Peyer's patch (tissue), 4 donors: ENCODE data around the gene YIPF1.

Source experiments
- POLR2A ChIP-seq, 2 donors: fragments of 450-650 bp; IDR thresholded peaks; one replicate each; pipeline ENCODE4 v1.5.1; 2017; ENCODE audit warnings: antibody characterized with exemption in 2 of 2, mild to moderate bottlenecking in 2 of 2, moderate library complexity in 2 of 2
- TF ChIP-seq, protein P1 (sequence below), 6 experiments: fragments of 450-650 bp in 4 of 6; fragments of 200-600 bp in 2 of 6; sonication (generic) in 1 of 6; IDR thresholded peaks; one replicate each; pipeline ENCODE4 v1.5.1; 2017 to 2019; ENCODE audit warnings: antibody characterized with exemption in 6 of 6, mild to moderate bottlenecking in 3 of 6, moderate library complexity in 1 of 6

- TF ChIP-seq, protein P1, sequence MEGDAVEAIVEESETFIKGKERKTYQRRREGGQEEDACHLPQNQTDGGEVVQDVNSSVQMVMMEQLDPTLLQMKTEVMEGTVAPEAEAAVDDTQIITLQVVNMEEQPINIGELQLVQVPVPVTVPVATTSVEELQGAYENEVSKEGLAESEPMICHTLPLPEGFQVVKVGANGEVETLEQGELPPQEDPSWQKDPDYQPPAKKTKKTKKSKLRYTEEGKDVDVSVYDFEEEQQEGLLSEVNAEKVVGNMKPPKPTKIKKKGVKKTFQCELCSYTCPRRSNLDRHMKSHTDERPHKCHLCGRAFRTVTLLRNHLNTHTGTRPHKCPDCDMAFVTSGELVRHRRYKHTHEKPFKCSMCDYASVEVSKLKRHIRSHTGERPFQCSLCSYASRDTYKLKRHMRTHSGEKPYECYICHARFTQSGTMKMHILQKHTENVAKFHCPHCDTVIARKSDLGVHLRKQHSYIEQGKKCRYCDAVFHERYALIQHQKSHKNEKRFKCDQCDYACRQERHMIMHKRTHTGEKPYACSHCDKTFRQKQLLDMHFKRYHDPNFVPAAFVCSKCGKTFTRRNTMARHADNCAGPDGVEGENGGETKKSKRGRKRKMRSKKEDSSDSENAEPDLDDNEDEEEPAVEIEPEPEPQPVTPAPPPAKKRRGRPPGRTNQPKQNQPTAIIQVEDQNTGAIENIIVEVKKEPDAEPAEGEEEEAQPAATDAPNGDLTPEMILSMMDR (IDR thresholded peaks at IDR 0.05) = no peak
- TF ChIP-seq POLR2A (IDR thresholded peaks at IDR 0.05) = no peak
Observed at GRCh38 chr1:53934170-53934765, 44.7 kb upstream of the YIPF1 start.
